NT2/D1 (cell line): Measurements from ENCODE around the gene AFDN.

ENCODE experiments used
- SUZ12 ChIP-seq: IDR thresholded peaks from 2 replicates; pipeline ENCODE4 v1.6.1; 2011; ENCODE audit not compliant: insufficient read length, insufficient read depth; ENCODE audit errors: extremely low read depth
- ZNF274 ChIP-seq: IDR thresholded peaks from 2 replicates; pipeline ENCODE4 v1.6.1; 2011; ENCODE audit warnings: mild to moderate bottlenecking, low read depth, low read length

DNA sequence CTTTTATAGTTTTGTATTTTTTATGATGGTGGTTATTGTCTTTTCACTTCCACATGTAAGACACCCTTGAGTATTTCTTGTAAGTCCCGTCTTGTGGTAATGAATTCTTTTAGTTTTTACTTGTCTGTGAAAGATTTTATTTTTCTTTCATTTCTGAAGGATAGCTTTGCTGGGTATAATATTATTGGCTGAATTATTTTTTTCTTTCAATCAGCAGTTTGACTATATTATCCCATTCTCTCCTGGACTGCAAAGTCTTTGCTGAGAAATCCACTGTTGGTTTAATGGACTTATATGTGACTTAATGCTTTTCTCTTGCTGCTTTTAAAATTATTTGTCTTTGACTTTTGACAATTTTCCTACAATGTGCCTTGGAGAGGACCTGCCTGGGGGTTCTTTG, 184.6 kb downstream of the AFDN start:
- TF ChIP-seq ZNF274: no peak
- TF ChIP-seq SUZ12: no peak
